H54 (cell line): ENCODE results near the gene GAL3ST3.
A peak's percentile ranks its signal among the peaks of the same experiment; 100 is the strongest.
"Not testable (repeated sequence)": the region's sequence is repeated elsewhere in the genome, so short reads cannot be mapped to it uniquely, and the experiment has no call there.

ENCODE experiments used
- DNase-seq: peaks from one replicate; pipeline ENCODE4 v3.0.0; 2011; ENCODE audit warnings: low spot score, mixed read lengths; ENCODE audit not compliant: insufficient read length
- FAIRE-seq: peaks from 3 replicates; lab custom pipeline; 2011; peaks lifted over from hg19 to GRCh38; lab: Jason Lieb, UNC
- POLR2A ChIP-seq: IDR thresholded peaks from 2 replicates; pipeline ENCODE4 v1.6.1; 2011; ENCODE audit warnings: low read depth, mild to moderate bottlenecking, low read length

GAL3ST3 gene

GRCh38 chr11:66042996-66043906 lies 5.7 kb downstream of the GAL3ST3 start:
- no peak for TF ChIP-seq POLR2A
- DNase-seq (no peak), FAIRE-seq (no peak)

GRCh38 chr11:66042227-66042995 lies 6.5 kb downstream of the GAL3ST3 start:
- DNase-seq, result no peak

GRCh38 chr11:66039765-66040164 lies 9.2 kb downstream of the GAL3ST3 start:
- FAIRE-seq (no peak), DNase-seq (no peak)
- TF ChIP-seq POLR2A, result no peak

More at GRCh38 chr11:66042227-66042995, 6.5 kb downstream of the GAL3ST3 start:
- no peak for TF ChIP-seq POLR2A
- no peak for FAIRE-seq

GRCh38 chr11:66037327-66037726 lies 11.6 kb downstream of the GAL3ST3 start:
- FAIRE-seq, result no peak
- DNase-seq, result no peak
- no peak for TF ChIP-seq POLR2A

GRCh38 chr11:66036334-66036710 lies 12.6 kb downstream of the GAL3ST3 start:
- TF ChIP-seq POLR2A, result no peak
- DNase-seq (no peak), FAIRE-seq (no peak)

GRCh38 chr11:66035653-66036333 lies 13.2 kb downstream of the GAL3ST3 start:
- no peak for TF ChIP-seq POLR2A
- DNase-seq, result no peak
- FAIRE-seq, result no peak

- DNase-seq (no peak), FAIRE-seq (no peak)
- no peak for TF ChIP-seq POLR2A
Observed at GRCh38 chr11:66032957-66033735, 15.8 kb downstream of the GAL3ST3 start.

GRCh38 chr11:66026017-66026529 lies 22.9 kb downstream of the GAL3ST3 start, which contains the start of gene CATSPER1:
TSS of gene CATSPER1 (minus strand) at chr11:66026479. CDS start at chr11:66026379, 100 bp downstream.
- FAIRE-seq (no peak), DNase-seq (no peak)
- no peak for TF ChIP-seq POLR2A

- DNase-seq, FAIRE-seq: not testable (repeated sequence)
Observed at GRCh38 chr11:66023186-66023440, 25.8 kb downstream of the GAL3ST3 start.

GRCh38 chr11:66022401-66023185 lies 26.4 kb downstream of the GAL3ST3 start:
- no peak for TF ChIP-seq POLR2A
- DNase-seq, result peak; percentile 73
- no peak for FAIRE-seq

- no peak for FAIRE-seq
- peak; percentile 34; the same call in 1 of the 2 replicates for TF ChIP-seq POLR2A
- peak; percentile 91 for DNase-seq
Observed at GRCh38 chr11:66020618-66021357, 28.2 kb downstream of the GAL3ST3 start.

- DNase-seq (no peak), FAIRE-seq (no peak)
- no peak for TF ChIP-seq POLR2A
Observed at GRCh38 chr11:66020212-66020611, 28.7 kb downstream of the GAL3ST3 start.
